Upper lobe of left lung (tissue), 6 donors: ENCODE results near the gene ATRNL1. TPM values are rescaled to one million over a fixed set of nuclear protein-coding genes. Genes with fewer than 3 reads are reported as not detected.
A peak's percentile ranks its signal among the peaks of the same experiment; 100 is the strongest.

Experiments used
- ATAC-seq, 2 donors: fragments of 200-7000 bp; cut with Tn5 transposase; one replicate each; pipeline ENCODE4 v1.9.1; 2022; ENCODE audit warnings: mild to moderate bottlenecking in 2 of 2, moderate library complexity in 2 of 2; ENCODE audit not compliant: low FRiP score in 2 of 2
- DNase-seq, 2 donors: peaks; one replicate each; pipeline ENCODE4 v3.0.0-alpha.2; 2019 to 2020
- H3K27ac ChIP-seq, 4 donors: fragments of 200-600 bp; sonication (generic); one replicate each; pipeline ENCODE4 v1.5.1; 2016 to 2019
- H3K27me3 ChIP-seq, 4 donors: fragments of 200-600 bp; sonication (generic); one replicate each; pipeline ENCODE4 v1.5.1; 2017 to 2019
- H3K36me3 ChIP-seq, 4 donors: fragments of 200-600 bp; sonication (generic); one replicate each; pipeline ENCODE4 v1.5.1; 2016 to 2019
- H3K4me1 ChIP-seq, 4 donors: fragments of 200-600 bp; sonication (generic); one replicate each; pipeline ENCODE4 v1.5.1; 2018 to 2019
- H3K4me3 ChIP-seq, 4 donors: fragments of 200-600 bp; sonication (generic); one replicate each; pipeline ENCODE4 v1.5.1; 2017 to 2019; ENCODE audit warnings: mild to moderate bottlenecking in 2 of 4, moderate library complexity in 1 of 4
- H3K9me3 ChIP-seq, 4 donors: fragments of 200-600 bp; sonication (generic); one replicate each; pipeline ENCODE4 v1.5.1; 2018 to 2019
- CTCF ChIP-seq, 6 experiments: fragments of 450-650 bp in 4 of 6; fragments of 200-600 bp in 2 of 6; sonication (generic) in 2 of 6; IDR thresholded peaks; one replicate each; pipeline ENCODE4 v1.5.1; 2016 to 2019; ENCODE audit warnings: antibody characterized with exemption in 6 of 6
- EP300 ChIP-seq, 4 donors: sonication (generic); formaldehyde crosslinking; IDR thresholded peaks; one replicate each; pipeline ENCODE4 v1.5.1; 2017; ENCODE audit warnings: antibody characterized with exemption in 4 of 4, control low read depth in 2 of 4
- POLR2A ChIP-seq, 4 donors: fragments of 450-650 bp; IDR thresholded peaks; one replicate each; pipeline ENCODE4 v1.5.1; 2016 to 2017; ENCODE audit warnings: antibody characterized with exemption in 4 of 4, mild to moderate bottlenecking in 2 of 4
- POLR2AphosphoS5 ChIP-seq, 2 donors: sonication (generic); formaldehyde crosslinking; IDR thresholded peaks; one replicate each; pipeline ENCODE4 v1.5.1; 2017; ENCODE audit warnings: antibody characterized with exemption in 2 of 2
- whole genome bisulfite sequencing, 2 donors: methylation state at CpG; one replicate each; pipeline ENCODE4 v1.1.5; 2017 to 2018; 5-methylcytosine and 5-hydroxymethylcytosine counted together
- total RNA-seq, 6 donors: library from RNA; depleted of rRNA in 4 of 6; stranded (reverse); fragments of >200 nt in 4 of 6; gene quantifications; one replicate each; pipeline versions ENCODE4 v1.1.0 to v1.2.1, GENCODE V29; 2016 to 2021
- donor health status: DM: no; HTN: no; CAD: no; lungs with moderate emphysema.
- donor health status: DM: no; HTN: yes; CAD: no; lungs with severe emphysema.

ATRNL1 gene
- total RNA-seq, 6 donors from 2014 or later: 0.11 to 1.0 (median 0.39) TPM

GRCh38 chr10:115844591-115844990 lies 751.4 kb downstream of the ATRNL1 start:
- Histone ChIP-seq H3K9me3 (no peaks in the 10 kb centered on the region), H3K27me3 (no peaks in the 10 kb centered on the region), H3K4me1 (no peaks in the 10 kb centered on the region), H3K4me3 (no peak overlapping the region), H3K27ac (no peak overlapping the region), H3K36me3 (no peaks in the 10 kb centered on the region)
- WGBS, 2 donors: 53 to 58% methylated on average over 3 of the region's 3 CpGs
- DNase-seq (no peak), ATAC-seq (peak in 1 of 2 donors; percentile 66)
- no peak for TF ChIP-seq POLR2A (IDR thresholded peaks at IDR 0.05)
- no peak for TF ChIP-seq CTCF (IDR thresholded peaks at IDR 0.05)
- no peak for TF ChIP-seq EP300 (IDR thresholded peaks at IDR 0.05)
- no peak for TF ChIP-seq POLR2AphosphoS5 (IDR thresholded peaks at IDR 0.05)

GRCh38 chr10:115845921-115846320 lies 752.8 kb downstream of the ATRNL1 start:
- ATAC-seq (no peak), DNase-seq (no peak)
- Histone ChIP-seq H3K9me3 (no peaks in the 10 kb centered on the region), H3K27me3 (no peaks in the 10 kb centered on the region), H3K27ac (no peak overlapping the region), H3K36me3 (no peaks in the 10 kb centered on the region), H3K4me1 (no peaks in the 10 kb centered on the region), H3K4me3 (no peak overlapping the region)
- no peak for TF ChIP-seq CTCF (IDR thresholded peaks at IDR 0.05)
- TF ChIP-seq POLR2AphosphoS5 (IDR thresholded peaks at IDR 0.05): no peak
- no peak for TF ChIP-seq EP300 (IDR thresholded peaks at IDR 0.05)
- TF ChIP-seq POLR2A (IDR thresholded peaks at IDR 0.05): no peak
- 76 to 93% methylated on average over 1 of the region's 1 CpG for whole genome bisulfite sequencing, 2 donors

- H3K4me1 ChIP-seq: no peaks in the 10 kb centered on the region
- no peak overlapping the region for H3K27ac ChIP-seq
- TF ChIP-seq POLR2AphosphoS5 (IDR thresholded peaks at IDR 0.05) (no peak), POLR2A (IDR thresholded peaks at IDR 0.05) (no peak), EP300 (IDR thresholded peaks at IDR 0.05) (no peak)
- no peak for ATAC-seq
- 88 to 100% methylated on average over 1 of the region's 1 CpG for WGBS, 2 donors
- no peaks in the 10 kb centered on the region for H3K9me3 ChIP-seq
- H3K36me3 ChIP-seq: no peaks in the 10 kb centered on the region
- no peaks in the 10 kb centered on the region for H3K27me3 ChIP-seq
- no peak for DNase-seq
- no peak overlapping the region for H3K4me3 ChIP-seq
Observed at GRCh38 chr10:115846528-115846927, 753.4 kb downstream of the ATRNL1 start.

GRCh38 chr10:115849197-115849596 lies 756.0 kb downstream of the ATRNL1 start:
- DNase-seq: no peak

GRCh38 chr10:115850666-115851065 lies 757.5 kb downstream of the ATRNL1 start:
- no peaks in the 10 kb centered on the region for H3K36me3 ChIP-seq
- no peaks in the 10 kb centered on the region for H3K4me1 ChIP-seq
- 83 to 96% methylated on average over 1 of the region's 1 CpG for WGBS, 2 donors
- no peaks in the 10 kb centered on the region for H3K9me3 ChIP-seq
- no peak for ATAC-seq
- H3K27me3 ChIP-seq: no peaks in the 10 kb centered on the region
- DNase-seq: no peak
- H3K4me3 ChIP-seq: no peak overlapping the region
- H3K27ac ChIP-seq: no peak overlapping the region
- TF ChIP-seq POLR2AphosphoS5 (IDR thresholded peaks at IDR 0.05) (no peak), EP300 (IDR thresholded peaks at IDR 0.05) (no peak), POLR2A (IDR thresholded peaks at IDR 0.05) (no peak), CTCF (IDR thresholded peaks at IDR 0.05) (no peak)

More at GRCh38 chr10:115849197-115849596, 756.0 kb downstream of the ATRNL1 start:
- no peaks in the 10 kb centered on the region for H3K27me3 ChIP-seq
- no peaks in the 10 kb centered on the region for H3K9me3 ChIP-seq
- no peak overlapping the region for H3K27ac ChIP-seq
- H3K36me3 ChIP-seq: no peaks in the 10 kb centered on the region
- 24 to 37% methylated on average over 2 of the region's 2 CpGs for WGBS, 2 donors
- ATAC-seq: no peak
- no peak overlapping the region for H3K4me3 ChIP-seq
- H3K4me1 ChIP-seq: no peaks in the 10 kb centered on the region
- no peak for TF ChIP-seq POLR2AphosphoS5 (IDR thresholded peaks at IDR 0.05)
- no peak for TF ChIP-seq POLR2A (IDR thresholded peaks at IDR 0.05)
- no peak for TF ChIP-seq EP300 (IDR thresholded peaks at IDR 0.05)

- H3K27me3 ChIP-seq: no peaks in the 10 kb centered on the region
- H3K4me1 ChIP-seq: no peaks in the 10 kb centered on the region
- no peaks in the 10 kb centered on the region for H3K36me3 ChIP-seq
- H3K4me3 ChIP-seq: no peak overlapping the region
- ATAC-seq (no peak), DNase-seq (no peak)
- WGBS, 2 donors: 68 to 76% methylated on average over 5 of the region's 5 CpGs
- no peaks in the 10 kb centered on the region for H3K9me3 ChIP-seq
- TF ChIP-seq POLR2AphosphoS5 (IDR thresholded peaks at IDR 0.05): no peak
- no peak for TF ChIP-seq EP300 (IDR thresholded peaks at IDR 0.05)
- TF ChIP-seq POLR2A (IDR thresholded peaks at IDR 0.05): no peak
- TF ChIP-seq CTCF (IDR thresholded peaks at IDR 0.05): no peak
- H3K27ac ChIP-seq: no peak overlapping the region
Observed at GRCh38 chr10:115851695-115852094, 758.5 kb downstream of the ATRNL1 start.
